HG03139 (cell line): ENCODE measurements around the gene RPS19.
A peak's percentile ranks its signal among the peaks of the same experiment; 100 is the strongest.

Source experiments
- ATAC-seq: cut with Tn5 transposase; IDR thresholded peaks from one replicate; pipeline ENCODE4 v1.9.1; 2021; ENCODE audit not compliant: unreplicated experiment

The RPS19 gene

GRCh38 chr19:41859618-41860418, at the start of gene RPS19:
Gene RPS19 (plus strand): TSS chr19:41860255. CDS start chr19:41860775, 520 bp downstream.
- peak; percentile 74 for ATAC-seq

DNA sequence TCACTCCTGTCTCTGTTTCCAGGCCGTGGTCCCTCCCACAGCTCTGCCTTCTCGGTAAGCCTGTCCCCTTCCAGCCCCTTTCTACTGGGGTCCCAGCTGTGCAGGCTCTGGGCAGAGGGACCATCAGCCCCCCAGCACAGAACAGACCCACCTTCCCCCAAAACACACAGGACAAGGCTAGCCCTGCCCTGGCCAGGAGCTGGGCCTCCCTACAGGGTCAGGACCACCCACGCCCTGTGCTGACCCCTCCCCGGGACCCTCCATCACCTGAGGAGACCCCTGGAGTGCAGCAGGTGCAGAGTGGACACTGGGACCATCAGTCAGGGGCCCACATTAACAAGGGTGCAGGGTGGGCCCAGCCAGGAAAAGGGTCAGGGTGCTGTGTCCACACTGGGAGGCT, 49.8 kb upstream of the RPS19 start:
- no peak for ATAC-seq

DNA sequence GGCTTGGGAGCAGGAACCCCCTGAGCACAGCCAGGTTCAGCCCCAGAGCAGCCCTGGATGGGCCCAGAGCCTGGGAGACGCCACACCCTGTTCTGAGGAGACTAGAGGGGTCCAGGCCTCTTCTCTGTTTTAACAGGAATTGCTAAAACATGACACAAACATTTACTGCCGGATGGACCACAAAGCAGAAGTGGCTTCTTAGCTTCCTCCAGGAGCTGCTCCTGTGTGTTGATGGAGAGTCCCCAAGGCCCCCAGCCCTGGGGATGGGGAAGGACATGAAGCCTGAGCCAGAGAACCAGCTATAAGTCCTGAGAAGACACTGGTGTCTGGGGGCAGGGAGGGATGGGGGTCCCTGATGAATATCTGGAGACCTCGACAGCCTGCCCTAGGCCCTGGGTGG, 49.0 kb upstream of the RPS19 start:
- no peak for ATAC-seq

- ATAC-seq = no peak
Measured at GRCh38 chr19:41811981-41812380, 48.1 kb upstream of the RPS19 start.

GRCh38 chr19:41813911-41814310, 46.1 kb upstream of the RPS19 start:
- no peak for ATAC-seq

- ATAC-seq = no peak
Measured at GRCh38 chr19:41815301-41815700, 44.8 kb upstream of the RPS19 start.

DNA sequence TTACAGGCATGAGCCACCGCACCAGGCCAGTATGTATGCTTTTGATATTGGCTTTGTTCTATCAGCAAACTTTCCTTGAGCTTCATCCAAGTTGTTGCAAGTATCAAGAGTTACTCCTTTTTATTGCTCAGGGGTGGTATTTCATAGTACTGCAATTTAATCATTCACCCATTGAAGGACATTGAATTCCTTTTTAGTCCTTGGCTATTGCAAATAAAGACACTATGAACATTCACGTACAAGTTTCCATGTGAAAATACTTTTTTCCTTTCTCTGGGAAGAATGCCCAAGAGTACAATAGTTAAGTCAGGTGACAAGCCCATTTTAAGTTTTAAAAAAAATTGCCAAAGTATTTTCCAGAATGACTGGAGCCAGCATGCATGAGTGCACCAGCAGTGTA, 43.3 kb upstream of the RPS19 start:
- no peak for ATAC-seq

DNA sequence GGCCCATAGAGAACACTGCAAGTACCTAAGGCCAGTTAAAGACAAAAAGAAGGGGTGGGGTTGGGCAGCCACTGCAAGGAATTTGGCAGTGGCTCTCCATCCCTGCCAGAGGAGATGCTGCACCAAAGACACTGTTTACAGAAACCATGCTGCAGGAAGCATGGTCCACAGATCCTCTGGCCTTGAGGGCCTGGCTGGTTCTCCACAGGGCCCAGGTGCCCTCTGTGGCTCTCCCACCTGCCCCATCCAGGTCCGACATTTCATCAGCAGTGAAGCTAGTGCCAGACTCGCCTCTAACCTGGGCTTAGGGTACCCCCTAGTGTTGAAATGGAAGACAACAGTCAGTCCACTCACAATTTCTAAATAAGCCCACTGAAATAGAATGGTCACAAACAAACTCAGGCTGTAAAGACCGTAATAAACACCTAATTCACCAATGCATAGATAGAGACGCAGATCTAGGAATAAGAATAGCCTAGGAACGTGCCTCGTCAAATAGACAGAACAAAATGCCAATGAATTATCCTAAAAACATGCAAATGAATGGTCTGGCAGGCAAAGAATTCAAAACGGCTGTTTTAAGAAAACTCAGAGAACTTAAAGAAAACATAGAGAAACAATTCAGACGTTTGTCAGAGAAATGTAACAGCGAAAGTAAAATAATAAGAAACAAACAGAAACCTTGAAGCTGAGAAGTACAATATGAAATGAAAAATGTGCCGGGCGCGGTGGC, 38.9 kb upstream of the RPS19 start:
- ATAC-seq = no peak

DNA sequence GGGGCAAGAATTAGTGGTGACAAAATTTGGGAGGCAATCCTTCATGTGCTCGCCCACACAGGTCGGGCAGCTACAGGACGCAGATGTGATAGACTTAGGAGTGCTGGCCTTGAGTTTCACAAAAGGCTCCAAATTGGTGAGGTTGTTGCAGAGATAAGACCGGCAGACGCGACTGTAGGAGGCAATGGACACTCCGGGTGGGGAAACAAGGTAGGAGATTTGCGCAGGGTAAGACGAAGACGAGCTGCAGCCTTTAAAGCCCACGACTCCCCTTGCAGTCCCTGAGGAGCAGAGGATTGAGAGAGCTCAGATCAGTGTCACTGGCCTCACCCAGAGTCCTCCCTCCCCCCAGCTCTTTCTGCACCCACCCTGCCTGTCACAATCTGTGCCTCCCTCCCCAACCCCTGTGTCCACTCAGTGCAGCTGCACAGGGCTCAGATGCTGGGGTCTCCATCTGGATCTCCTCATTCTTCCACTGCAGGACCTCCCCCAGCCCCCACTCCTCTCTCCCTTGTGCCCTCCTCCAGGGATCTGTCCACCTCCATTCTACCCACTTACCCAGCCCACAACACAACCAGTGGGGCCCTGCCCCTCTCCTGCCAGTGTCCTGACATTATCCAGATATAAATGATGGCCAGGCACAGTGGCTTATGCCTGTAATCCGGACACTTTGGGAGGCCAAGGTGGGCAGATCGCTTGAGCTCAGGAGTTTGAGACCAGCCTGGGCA, 21.9 kb upstream of the RPS19 start:
- no peak for ATAC-seq

- no peak for ATAC-seq
Measured at GRCh38 chr19:41839211-41839610, 20.8 kb upstream of the RPS19 start.

DNA sequence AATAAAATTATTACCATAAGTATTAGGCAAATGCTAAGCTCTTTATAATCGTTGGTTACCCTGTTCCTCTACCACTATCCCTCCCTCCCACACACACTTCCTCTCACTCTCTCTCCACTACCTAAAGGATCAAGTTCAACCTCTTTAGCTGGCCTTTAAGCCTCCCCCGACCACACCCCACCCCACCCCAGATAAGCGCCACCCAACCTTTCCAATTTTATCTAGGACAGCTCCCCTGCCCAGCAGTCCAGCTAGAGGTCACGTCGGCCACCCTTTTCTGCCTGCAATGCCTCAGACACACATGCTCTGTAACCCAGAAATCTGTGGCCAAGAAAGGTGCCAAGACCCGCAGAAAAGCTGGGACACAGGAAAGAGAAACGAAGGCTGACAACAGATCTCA, 16.7 kb upstream of the RPS19 start:
- no peak for ATAC-seq

DNA sequence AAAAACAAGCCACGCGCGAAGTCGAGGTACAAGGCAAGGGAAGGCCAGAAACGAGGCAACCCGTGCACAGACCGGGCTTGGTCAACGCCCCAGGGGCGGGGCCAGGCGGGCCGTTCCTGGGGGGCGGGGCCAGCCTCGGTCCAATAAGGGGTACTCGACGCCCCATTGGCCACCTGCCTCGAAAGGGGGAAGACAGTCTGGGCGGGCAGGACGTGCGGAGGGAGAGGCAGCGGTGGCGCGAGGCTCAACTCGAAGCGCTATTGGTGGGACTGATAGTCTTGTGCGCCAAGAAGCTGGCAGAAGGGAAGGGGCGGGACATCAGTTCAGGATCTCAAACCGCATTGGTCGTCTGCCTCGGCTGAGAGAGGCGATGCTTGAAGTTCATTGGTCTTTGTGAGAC, 15.5 kb upstream of the RPS19 start, which contains the start of gene LYPD4:
LYPD4 (minus strand) TSS at position 83 of the 400 bp plus-strand sequence. CDS start 5,398 bp downstream, outside the sequence.
- no peak for ATAC-seq

DNA sequence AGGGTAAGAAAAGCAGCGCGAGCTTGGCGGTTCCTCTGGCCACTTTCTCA, 15.2 kb upstream of the RPS19 start, which contains the start of gene DMRTC2:
DMRTC2 (plus strand) TSS at position 42 of the 50 bp plus-strand sequence. CDS start 2,387 bp downstream, outside the sequence.
- ATAC-seq = no peak

GRCh38 chr19:41845051-41845590, 14.9 kb upstream of the RPS19 start:
- ATAC-seq = no peak

GRCh38 chr19:41847351-41848105, 12.5 kb upstream of the RPS19 start:
- ATAC-seq = no peak

GRCh38 chr19:41848666-41849065, 11.4 kb upstream of the RPS19 start:
- ATAC-seq = no peak

GRCh38 chr19:41849067-41849466, 11.0 kb upstream of the RPS19 start:
- ATAC-seq = no peak

GRCh38 chr19:41850381-41850780, 9.7 kb upstream of the RPS19 start:
- ATAC-seq = no peak

GRCh38 chr19:41851456-41851855, 8.6 kb upstream of the RPS19 start:
- ATAC-seq = no peak

- ATAC-seq = no peak
Measured at GRCh38 chr19:41853344-41853743, 6.7 kb upstream of the RPS19 start.

- ATAC-seq = no peak
Measured at GRCh38 chr19:41853768-41854167, 6.3 kb upstream of the RPS19 start.
